ENCODE results near the gene CLDN6.

The CLDN6 gene

GRCh38 chr16:2973093-2973492 is 44.9 kb downstream of the CLDN6 start:
- TF ChIP-seq JUND (IDR thresholded peaks at IDR 0.05; ENCODE audit: low read depth), result no peak
- in situ Hi-C loops (cut with HindIII; ENCODE audit: low pct_unique_long_range_greater_than_20kb, low sequenced_read_pairs), result no loop called here
- DNase-seq (ENCODE audit: low read depth in 1 of 2, low spot score in 1 of 2), result no peak

- in situ Hi-C loops (cut with HindIII; ENCODE audit: low pct_unique_long_range_greater_than_20kb, low sequenced_read_pairs), result no loop called here
- no peak for DNase-seq (ENCODE audit: low read depth in 1 of 2, low spot score in 1 of 2)
Observed at GRCh38 chr16:2971985-2972784, 45.8 kb downstream of the CLDN6 start.

GRCh38 chr16:2971134-2971984 is 46.6 kb downstream of the CLDN6 start:
- no peak for DNase-seq (ENCODE audit: low read depth in 1 of 2, low spot score in 1 of 2)
- in situ Hi-C loops (cut with HindIII; ENCODE audit: low pct_unique_long_range_greater_than_20kb, low sequenced_read_pairs), result no loop called here
- no peak for TF ChIP-seq JUND (IDR thresholded peaks at IDR 0.05; ENCODE audit: low read depth)

More at GRCh38 chr16:2971985-2972784, 45.8 kb downstream of the CLDN6 start:
- TF ChIP-seq JUND (IDR thresholded peaks at IDR 0.05; ENCODE audit: low read depth), result no peak

GRCh38 chr16:2970563-2970962 is 47.4 kb downstream of the CLDN6 start:
- no peak for TF ChIP-seq JUND (IDR thresholded peaks at IDR 0.05; ENCODE audit: low read depth)
- in situ Hi-C loops (cut with HindIII; ENCODE audit: low pct_unique_long_range_greater_than_20kb, low sequenced_read_pairs), result no loop called here
- no peak for DNase-seq (ENCODE audit: low read depth in 1 of 2, low spot score in 1 of 2)

GRCh38 chr16:2969545-2970521 is 48.1 kb downstream of the CLDN6 start:
- in situ Hi-C loops (cut with HindIII; ENCODE audit: low pct_unique_long_range_greater_than_20kb, low sequenced_read_pairs), result no loop called here
- DNase-seq (ENCODE audit: low read depth in 1 of 2, low spot score in 1 of 2), result peak; percentile 64 to 81
- TF ChIP-seq JUND (IDR thresholded peaks at IDR 0.05; ENCODE audit: low read depth), result no peak

GRCh38 chr16:2968738-2969544 is 49.0 kb downstream of the CLDN6 start, which contains the start of gene PAQR4:
Gene PAQR4, plus strand, starts transcription at chr16:2969348. Its CDS starts 327 bp downstream, at chr16:2969675.
- peak; percentile 94 to 95 for DNase-seq (ENCODE audit: low read depth in 1 of 2, low spot score in 1 of 2)
- in situ Hi-C loops (cut with HindIII; ENCODE audit: low pct_unique_long_range_greater_than_20kb, low sequenced_read_pairs), result no loop called here
- TF ChIP-seq JUND (IDR thresholded peaks at IDR 0.05; ENCODE audit: low read depth), result no peak

- in situ Hi-C loops (cut with HindIII; ENCODE audit: low pct_unique_long_range_greater_than_20kb, low sequenced_read_pairs), result no loop called here
- no peak for TF ChIP-seq JUND (IDR thresholded peaks at IDR 0.05; ENCODE audit: low read depth)
- DNase-seq (ENCODE audit: low read depth in 1 of 2, low spot score in 1 of 2), result peak; percentile 70 to 95
Observed at GRCh38 chr16:2968368-2968737, 49.6 kb downstream of the CLDN6 start.

- TF ChIP-seq JUND (IDR thresholded peaks at IDR 0.05; ENCODE audit: low read depth), result no peak
- in situ Hi-C loops (cut with HindIII; ENCODE audit: low pct_unique_long_range_greater_than_20kb, low sequenced_read_pairs), result no loop called here
Observed at GRCh38 chr16:2967721-2968161, 50.2 kb downstream of the CLDN6 start.

GRCh38 chr16:2967211-2967631 is 50.8 kb downstream of the CLDN6 start:
- no peak for TF ChIP-seq JUND (IDR thresholded peaks at IDR 0.05; ENCODE audit: low read depth)
- in situ Hi-C loops (cut with HindIII; ENCODE audit: low pct_unique_long_range_greater_than_20kb, low sequenced_read_pairs), result no loop called here
- no peak for DNase-seq (ENCODE audit: low read depth in 1 of 2, low spot score in 1 of 2)

More at GRCh38 chr16:2967721-2968161, 50.2 kb downstream of the CLDN6 start:
- no peak for DNase-seq (ENCODE audit: low read depth in 1 of 2, low spot score in 1 of 2)

- DNase-seq (ENCODE audit: low read depth in 1 of 2, low spot score in 1 of 2), result no peak
- no peak for TF ChIP-seq JUND (IDR thresholded peaks at IDR 0.05; ENCODE audit: low read depth)
- in situ Hi-C loops (cut with HindIII; ENCODE audit: low pct_unique_long_range_greater_than_20kb, low sequenced_read_pairs), result no loop called here
Observed at GRCh38 chr16:2966808-2967191, 51.2 kb downstream of the CLDN6 start.

Data from T47D (cell line).